Measurements from ENCODE around the gene INPP5J.
"Not testable (repeated sequence)": the region's sequence is repeated elsewhere in the genome, so short reads cannot be mapped to it uniquely, and the experiment has no call there.

The INPP5J gene, protein sequence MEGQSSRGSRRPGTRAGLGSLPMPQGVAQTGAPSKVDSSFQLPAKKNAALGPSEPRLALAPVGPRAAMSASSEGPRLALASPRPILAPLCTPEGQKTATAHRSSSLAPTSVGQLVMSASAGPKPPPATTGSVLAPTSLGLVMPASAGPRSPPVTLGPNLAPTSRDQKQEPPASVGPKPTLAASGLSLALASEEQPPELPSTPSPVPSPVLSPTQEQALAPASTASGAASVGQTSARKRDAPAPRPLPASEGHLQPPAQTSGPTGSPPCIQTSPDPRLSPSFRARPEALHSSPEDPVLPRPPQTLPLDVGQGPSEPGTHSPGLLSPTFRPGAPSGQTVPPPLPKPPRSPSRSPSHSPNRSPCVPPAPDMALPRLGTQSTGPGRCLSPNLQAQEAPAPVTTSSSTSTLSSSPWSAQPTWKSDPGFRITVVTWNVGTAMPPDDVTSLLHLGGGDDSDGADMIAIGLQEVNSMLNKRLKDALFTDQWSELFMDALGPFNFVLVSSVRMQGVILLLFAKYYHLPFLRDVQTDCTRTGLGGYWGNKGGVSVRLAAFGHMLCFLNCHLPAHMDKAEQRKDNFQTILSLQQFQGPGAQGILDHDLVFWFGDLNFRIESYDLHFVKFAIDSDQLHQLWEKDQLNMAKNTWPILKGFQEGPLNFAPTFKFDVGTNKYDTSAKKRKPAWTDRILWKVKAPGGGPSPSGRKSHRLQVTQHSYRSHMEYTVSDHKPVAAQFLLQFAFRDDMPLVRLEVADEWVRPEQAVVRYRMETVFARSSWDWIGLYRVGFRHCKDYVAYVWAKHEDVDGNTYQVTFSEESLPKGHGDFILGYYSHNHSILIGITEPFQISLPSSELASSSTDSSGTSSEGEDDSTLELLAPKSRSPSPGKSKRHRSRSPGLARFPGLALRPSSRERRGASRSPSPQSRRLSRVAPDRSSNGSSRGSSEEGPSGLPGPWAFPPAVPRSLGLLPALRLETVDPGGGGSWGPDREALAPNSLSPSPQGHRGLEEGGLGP

DNA sequence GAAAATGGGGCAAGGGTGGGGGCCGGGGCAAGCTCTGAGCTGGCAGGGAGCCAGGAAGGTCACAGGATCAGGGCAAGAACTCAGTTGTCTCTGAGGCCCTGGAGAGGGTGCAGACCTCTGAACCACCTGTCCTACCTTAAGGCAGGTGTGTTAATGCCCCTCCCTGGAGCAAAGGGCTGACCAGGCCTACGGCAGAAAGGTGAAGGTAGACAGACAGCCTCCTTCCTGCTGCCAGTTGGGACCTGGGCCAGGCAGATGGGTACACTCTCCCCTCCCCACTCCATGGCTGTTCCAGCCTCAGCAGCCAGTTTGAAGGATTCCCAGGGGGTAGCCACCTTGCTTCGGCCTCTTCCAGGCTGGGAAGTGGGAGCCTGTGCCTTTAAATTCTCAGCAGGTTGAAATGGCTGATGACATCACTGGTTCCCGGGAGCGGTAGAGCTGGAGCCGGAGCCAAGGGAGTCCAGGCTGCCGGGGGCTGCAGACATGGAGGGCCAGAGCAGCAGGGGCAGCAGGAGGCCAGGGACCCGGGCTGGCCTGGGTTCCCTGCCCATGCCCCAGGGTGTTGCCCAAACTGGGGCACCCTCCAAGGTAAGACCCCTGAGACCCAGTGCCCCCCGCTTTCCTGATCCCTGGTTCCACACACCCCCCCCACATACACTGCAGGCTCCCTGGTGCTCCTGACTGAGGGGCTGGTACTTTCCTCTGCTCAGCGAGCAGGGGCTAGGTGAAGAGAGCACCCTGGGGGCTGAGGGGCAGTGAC is at the start of gene INPP5J:
INPP5J (plus strand) TSS at position 435 of the 760 bp plus-strand sequence; CDS start at position 484, 49 bp downstream.
- peak; percentile 64 for DNase-seq (ENCODE audit: low spot score)

DNA sequence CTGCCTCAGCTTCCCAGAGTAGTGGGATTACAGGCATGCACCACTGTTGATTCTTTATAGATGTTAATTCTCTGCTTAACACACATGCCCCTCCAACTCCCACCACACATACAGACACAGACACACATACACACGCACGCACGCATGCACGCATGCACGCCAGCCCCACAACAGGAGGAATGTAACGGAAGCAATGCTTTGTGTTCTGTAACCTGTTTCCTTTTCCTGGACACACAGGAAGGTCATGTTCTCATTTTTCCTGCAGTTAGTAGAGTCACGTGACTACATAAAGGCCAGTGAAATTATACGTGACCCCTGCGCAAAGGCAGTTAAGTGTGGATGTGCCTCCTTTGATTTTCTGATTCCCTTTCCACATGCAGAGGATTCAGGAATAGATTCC is 49.6 kb upstream of the INPP5J start:
- not testable (repeated sequence) for DNase-seq (ENCODE audit: low spot score)

GRCh38 chr22:31073545-31074145 is 49.1 kb upstream of the INPP5J start:
- DNase-seq (ENCODE audit: low spot score): not testable (repeated sequence)

GRCh38 chr22:31075961-31076360 is 46.8 kb upstream of the INPP5J start:
- no peak for DNase-seq (ENCODE audit: low spot score)

DNA sequence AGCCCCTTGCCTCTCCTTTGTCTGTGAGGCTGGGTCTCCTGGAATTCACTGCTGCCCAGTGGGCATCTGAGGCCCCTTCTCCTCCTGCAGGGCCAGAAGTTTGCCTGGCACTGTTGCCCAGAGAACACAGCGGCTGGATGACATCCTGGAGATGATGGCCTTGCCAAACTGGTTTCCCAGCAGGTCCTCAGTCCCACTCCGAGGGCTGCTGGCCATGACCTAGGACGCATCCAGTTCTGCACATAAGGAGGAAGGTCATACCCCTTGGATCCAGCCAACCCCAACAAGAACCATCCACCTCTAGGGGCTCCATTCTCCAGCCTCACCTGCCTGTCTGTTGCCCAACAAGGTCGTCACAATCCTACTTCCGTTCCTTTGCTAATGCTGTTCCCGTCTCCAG is 45.1 kb upstream of the INPP5J start:
- DNase-seq (ENCODE audit: low spot score): no peak

- peak; percentile 38 for DNase-seq (ENCODE audit: low spot score)
Measured at GRCh38 chr22:31078389-31078788, 44.4 kb upstream of the INPP5J start.

DNA sequence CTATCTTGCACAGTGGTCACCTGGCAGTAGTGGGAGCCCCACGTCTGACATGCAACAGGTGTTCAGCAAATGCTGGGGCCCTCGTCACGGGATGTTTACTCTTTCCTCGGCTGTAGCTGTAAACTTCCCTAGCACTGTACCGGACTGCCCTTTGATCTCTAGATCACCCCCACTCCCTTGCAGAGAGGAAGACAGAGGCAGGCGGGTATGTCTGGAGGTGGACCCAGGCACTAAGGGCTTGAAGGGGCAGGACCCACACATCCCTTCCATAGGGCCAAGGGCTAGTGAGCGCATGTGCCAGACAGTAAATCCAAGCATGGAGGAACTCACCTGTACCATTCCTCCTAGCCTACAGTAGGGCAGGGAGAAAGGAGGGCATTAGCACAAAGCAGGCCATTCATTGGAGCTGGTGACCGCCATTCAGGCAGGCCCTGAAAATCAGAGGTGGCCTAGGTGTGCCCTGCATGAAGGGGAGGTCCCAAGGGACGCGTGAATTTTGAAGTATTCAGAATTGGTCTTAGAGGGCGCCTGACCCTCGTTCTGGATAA is 43.6 kb upstream of the INPP5J start:
- no peak for DNase-seq (ENCODE audit: low spot score)

- no peak for DNase-seq (ENCODE audit: low spot score)
Measured at GRCh38 chr22:31080164-31080847, 42.5 kb upstream of the INPP5J start.

- peak; percentile 93 for DNase-seq (ENCODE audit: low spot score)
Measured at GRCh38 chr22:31080848-31081649, 41.7 kb upstream of the INPP5J start, which contains the start of gene SMTN. Gene SMTN, plus strand, starts transcription at chr22:31081318. Its CDS starts 1,941 bp downstream, at chr22:31083259.

- DNase-seq (ENCODE audit: low spot score): peak; percentile 86
Measured at GRCh38 chr22:31081963-31082605, 40.7 kb upstream of the INPP5J start.

DNA sequence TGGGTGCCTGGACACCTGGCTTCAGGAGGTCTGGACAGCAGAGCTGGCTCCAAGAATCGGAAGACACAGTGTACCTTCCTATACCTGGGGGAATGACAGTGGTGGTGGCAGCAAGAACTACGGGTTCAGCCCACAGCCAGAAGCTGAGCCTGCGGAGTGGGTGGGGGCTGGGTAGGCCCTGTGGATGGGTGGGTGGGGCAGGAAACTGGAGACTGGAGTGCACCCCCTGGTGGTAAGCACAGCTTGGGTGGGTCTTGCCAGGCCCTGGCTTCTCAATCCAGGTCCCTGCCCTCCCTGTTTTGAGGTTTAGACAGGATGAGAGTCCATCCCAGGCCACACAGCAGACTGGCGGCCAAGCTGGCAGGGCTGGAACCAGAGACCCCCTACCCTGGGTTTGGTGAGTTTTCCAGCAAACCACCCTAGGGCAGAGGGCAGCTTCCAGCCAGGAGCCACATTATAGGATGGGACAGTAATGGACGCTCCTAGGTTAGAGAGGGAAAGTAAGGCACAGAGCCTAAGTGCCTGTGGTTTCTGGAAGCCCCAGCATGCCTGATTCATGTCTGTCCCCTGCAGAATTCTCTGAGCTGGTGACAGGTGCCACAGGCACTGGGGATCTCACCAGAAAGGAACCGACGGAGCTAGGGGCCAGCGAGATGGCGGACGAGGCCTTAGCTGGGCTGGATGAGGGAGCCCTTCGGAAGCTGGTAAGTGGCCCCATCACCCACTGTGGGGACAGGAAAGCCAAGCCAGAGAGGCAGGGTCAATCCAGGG is 40.0 kb upstream of the INPP5J start:
- peak; percentile 65 for DNase-seq (ENCODE audit: low spot score)

DNA sequence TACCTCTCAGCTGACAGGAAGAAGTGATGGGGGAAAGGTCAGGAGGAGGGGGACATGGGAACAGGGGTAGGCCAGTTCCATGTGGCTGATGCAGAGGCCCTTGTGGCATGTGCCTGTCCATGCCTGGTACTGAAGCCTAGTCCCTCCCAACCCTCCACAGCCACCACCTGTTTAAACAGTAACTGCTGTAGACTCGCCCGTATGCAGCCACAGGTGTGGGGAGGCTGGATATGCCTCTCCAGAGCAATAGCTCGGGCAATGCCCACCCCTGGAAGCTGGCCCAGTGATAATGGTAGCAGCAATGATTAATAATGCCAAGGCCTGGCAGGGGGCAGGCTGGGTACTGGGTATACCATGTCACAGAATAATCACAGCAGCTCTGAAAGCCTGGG is 39.4 kb upstream of the INPP5J start:
- DNase-seq (ENCODE audit: low spot score): peak; percentile 84

- DNase-seq (ENCODE audit: low spot score): peak; percentile 53
Measured at GRCh38 chr22:31083923-31084810, 38.6 kb upstream of the INPP5J start.

DNA sequence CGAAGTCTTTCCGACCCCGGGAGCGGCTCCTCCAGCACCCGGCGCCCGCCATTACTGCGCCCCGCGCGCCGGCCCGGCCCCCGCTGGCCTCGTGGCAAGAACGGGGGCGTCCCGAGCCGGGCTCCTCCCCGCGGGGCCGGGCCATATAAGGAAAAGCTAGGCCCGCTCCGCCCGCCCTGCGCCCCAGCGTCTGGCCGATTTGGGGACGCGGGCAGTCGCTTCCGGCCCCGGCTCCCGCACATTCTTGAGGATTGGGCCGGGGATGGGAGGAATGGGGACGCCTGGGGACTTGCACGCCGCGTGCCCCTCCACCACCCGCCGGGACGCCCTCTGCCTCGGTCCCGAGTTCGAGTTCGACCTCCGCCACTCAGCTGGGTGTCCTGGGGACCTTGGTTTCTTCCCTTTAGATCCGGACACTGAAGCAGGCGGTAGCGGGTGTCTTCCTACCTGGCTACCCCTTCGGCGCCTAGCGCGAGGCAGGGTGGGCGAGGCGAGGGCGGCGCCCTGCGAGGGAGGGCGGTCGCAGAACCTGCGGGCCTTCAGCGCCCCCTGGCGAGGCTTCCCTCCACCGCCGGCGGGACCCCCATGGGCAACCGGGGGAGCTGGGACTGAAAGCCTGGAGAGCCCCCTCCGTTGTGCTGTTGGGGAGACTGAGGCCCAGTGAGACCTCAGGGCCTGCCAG is 37.8 kb upstream of the INPP5J start:
- peak; percentile 74 for DNase-seq (ENCODE audit: low spot score)

DNA sequence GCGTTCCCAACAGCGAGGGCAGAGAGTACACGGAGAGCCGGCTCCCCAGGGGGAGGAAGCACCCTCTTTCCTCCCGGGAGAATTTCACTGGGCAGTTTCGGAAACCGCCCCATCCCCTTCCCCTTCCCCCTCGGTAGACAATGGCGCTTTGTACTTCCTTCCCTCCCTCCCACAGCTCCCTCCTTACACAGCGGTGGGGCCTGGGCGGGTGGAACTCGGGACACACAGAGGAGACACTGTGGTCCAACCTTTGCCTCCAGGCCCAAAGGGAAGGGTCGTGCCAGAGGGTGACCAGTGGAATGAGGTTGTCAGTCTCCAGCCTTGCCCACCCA is 37.3 kb upstream of the INPP5J start:
- DNase-seq (ENCODE audit: low spot score): peak; percentile 27

DNA sequence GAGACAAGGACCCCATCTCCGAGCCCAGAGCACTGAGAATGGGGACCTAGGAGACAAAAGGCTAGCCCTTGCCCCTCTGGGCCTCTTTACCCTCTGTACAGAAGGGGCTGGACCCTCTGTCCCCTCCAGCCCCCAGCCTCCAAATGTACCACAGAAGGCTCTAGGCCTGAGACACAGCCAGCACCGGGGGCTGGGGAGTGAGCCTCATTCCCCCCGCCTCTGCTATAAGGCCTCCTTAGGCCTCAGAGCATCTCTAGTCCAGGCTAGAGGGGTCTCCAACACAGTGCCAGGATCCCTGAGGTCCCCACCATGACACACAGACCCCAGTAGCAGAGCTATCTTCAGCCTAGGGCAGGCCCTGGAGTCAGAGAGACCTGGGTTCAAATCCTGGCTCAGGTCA is 36.8 kb upstream of the INPP5J start:
- no peak for DNase-seq (ENCODE audit: low spot score)

Data from kidney tubule cell (primary cell).